ENCODE results near the gene TMEM131. TPM values are rescaled to one million over a fixed set of nuclear protein-coding genes. Genes with fewer than 3 reads are reported as not detected.

TMEM131 gene
- total and polyA plus RNA-seq, 2 experiments from 2014 or later: 9.2 to 22.7 TPM

GRCh38 chr2:98004047-98004446 lies 8.3 kb upstream of the TMEM131 start:
- peaks cover 3% of the 10 kb centered on the region for H3K27me3 Mint-ChIP-seq (ENCODE audit: insufficient read depth, low read depth, poor library complexity)
- no peak overlapping the region for H3K27ac Mint-ChIP-seq
- no peak overlapping the region for H2AFZ ChIP-seq
- ATAC-seq (no peak), DNase-seq (ENCODE audit: low spot score) (no peak)
- H3K4me3 ChIP-seq: no peak overlapping the region
- no peaks in the 10 kb centered on the region for H3K4me1 Mint-ChIP-seq
- H3K9me2 ChIP-seq (ENCODE audit: insufficient read depth): no peaks in the 10 kb centered on the region
- H4K20me1 ChIP-seq (replicated peaks; ENCODE audit: insufficient read depth): no peaks in the 10 kb centered on the region
- H3K79me2 ChIP-seq (replicated peaks; ENCODE audit: insufficient read depth): no peaks in the 10 kb centered on the region
- no peak overlapping the region for H3K4me2 ChIP-seq
- TF ChIP-seq NANOG (IDR thresholded peaks at IDR 0.05; ENCODE audit: borderline replicate concordance) (no peak), EZH2phosphoT487 (IDR thresholded peaks at IDR 0.05; ENCODE audit: unreplicated experiment) (no peak), ZNF331 (CRISPR knock-in tag; IDR thresholded peaks at IDR 0.05; ENCODE audit: low read depth) (no peak), ZNF114 (CRISPR knock-in tag; IDR thresholded peaks at IDR 0.05) (no peak), EZH2 (IDR thresholded peaks at IDR 0.05; ENCODE audit: low read depth, unreplicated experiment) (no peak), CREB1 (CRISPR knock-in tag; IDR thresholded peaks at IDR 0.05; ENCODE audit: low read depth) (no peak), POLR2AphosphoS5 (IDR thresholded peaks at IDR 0.05; ENCODE audit: low read depth) (no peak), STAT1 (IDR thresholded peaks at IDR 0.05; ENCODE audit: unreplicated experiment) (no peak)
- TF ChIP-seq, protein P1, sequence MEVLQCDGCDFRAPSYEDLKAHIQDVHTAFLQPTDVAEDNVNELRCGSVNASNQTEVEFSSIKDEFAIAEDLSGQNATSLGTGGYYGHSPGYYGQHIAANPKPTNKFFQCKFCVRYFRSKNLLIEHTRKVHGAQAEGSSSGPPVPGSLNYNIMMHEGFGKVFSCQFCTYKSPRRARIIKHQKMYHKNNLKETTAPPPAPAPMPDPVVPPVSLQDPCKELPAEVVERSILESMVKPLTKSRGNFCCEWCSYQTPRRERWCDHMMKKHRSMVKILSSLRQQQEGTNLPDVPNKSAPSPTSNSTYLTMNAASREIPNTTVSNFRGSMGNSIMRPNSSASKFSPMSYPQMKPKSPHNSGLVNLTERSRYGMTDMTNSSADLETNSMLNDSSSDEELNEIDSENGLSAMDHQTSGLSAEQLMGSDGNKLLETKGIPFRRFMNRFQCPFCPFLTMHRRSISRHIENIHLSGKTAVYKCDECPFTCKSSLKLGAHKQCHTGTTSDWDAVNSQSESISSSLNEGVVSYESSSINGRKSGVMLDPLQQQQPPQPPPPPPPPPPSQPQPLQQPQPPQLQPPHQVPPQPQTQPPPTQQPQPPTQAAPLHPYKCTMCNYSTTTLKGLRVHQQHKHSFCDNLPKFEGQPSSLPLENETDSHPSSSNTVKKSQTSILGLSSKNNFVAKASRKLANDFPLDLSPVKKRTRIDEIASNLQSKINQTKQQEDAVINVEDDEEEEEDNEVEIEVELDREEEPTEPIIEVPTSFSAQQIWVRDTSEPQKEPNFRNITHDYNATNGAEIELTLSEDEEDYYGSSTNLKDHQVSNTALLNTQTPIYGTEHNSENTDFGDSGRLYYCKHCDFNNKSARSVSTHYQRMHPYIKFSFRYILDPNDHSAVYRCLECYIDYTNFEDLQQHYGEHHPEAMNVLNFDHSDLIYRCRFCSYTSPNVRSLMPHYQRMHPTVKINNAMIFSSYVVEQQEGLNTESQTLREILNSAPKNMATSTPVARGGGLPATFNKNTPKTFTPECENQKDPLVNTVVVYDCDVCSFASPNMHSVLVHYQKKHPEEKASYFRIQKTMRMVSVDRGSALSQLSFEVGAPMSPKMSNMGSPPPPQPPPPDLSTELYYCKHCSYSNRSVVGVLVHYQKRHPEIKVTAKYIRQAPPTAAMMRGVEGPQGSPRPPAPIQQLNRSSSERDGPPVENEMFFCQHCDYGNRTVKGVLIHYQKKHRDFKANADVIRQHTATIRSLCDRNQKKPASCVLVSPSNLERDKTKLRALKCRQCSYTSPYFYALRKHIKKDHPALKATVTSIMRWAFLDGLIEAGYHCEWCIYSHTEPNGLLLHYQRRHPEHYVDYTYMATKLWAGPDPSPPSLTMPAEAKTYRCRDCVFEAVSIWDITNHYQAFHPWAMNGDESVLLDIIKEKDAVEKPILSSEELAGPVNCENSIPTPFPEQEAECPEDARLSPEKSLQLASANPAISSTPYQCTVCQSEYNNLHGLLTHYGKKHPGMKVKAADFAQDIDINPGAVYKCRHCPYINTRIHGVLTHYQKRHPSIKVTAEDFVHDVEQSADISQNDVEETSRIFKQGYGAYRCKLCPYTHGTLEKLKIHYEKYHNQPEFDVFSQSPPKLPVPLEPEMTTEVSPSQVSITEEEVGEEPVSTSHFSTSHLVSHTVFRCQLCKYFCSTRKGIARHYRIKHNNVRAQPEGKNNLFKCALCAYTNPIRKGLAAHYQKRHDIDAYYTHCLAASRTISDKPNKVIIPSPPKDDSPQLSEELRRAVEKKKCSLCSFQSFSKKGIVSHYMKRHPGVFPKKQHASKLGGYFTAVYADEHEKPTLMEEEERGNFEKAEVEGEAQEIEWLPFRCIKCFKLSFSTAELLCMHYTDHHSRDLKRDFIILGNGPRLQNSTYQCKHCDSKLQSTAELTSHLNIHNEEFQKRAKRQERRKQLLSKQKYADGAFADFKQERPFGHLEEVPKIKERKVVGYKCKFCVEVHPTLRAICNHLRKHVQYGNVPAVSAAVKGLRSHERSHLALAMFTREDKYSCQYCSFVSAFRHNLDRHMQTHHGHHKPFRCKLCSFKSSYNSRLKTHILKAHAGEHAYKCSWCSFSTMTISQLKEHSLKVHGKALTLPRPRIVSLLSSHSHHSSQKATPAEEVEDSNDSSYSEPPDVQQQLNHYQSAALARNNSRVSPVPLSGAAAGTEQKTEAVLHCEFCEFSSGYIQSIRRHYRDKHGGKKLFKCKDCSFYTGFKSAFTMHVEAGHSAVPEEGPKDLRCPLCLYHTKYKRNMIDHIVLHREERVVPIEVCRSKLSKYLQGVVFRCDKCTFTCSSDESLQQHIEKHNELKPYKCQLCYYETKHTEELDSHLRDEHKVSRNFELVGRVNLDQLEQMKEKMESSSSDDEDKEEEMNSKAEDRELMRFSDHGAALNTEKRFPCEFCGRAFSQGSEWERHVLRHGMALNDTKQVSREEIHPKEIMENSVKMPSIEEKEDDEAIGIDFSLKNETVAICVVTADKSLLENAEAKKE (CRISPR knock-in tag; IDR thresholded peaks at IDR 0.05): no peak
- H3K36me3 Mint-ChIP-seq (ENCODE audit: low read depth): no peaks in the 10 kb centered on the region
- H3K27ac ChIP-seq (ENCODE audit: low read depth): no peak overlapping the region
- no peaks in the 10 kb centered on the region for H3K4me1 ChIP-seq (ENCODE audit: insufficient read depth)
- no peaks in the 10 kb centered on the region for H3F3A ChIP-seq (replicated peaks; ENCODE audit: low read depth)
- H3K27me3 ChIP-seq (ENCODE audit: insufficient read depth): no peaks in the 10 kb centered on the region
- H3K36me3 ChIP-seq (ENCODE audit: insufficient read depth): no peaks in the 10 kb centered on the region
- H3K9me3 Mint-ChIP-seq: no peaks in the 10 kb centered on the region
- H3K4me3 Mint-ChIP-seq: no peak overlapping the region
